ENCODE results near the gene MCU. TPM values are rescaled to one million over a fixed set of nuclear protein-coding genes. Genes with fewer than 3 reads are reported as not detected.
A peak's percentile ranks its signal among the peaks of the same experiment; 100 is the strongest.

The MCU gene
- total RNA-seq (2021; ENCODE audit: unreplicated experiment): 26.8 TPM
- polyA plus RNA-seq (2012): 19.9 and 21.1 TPM in 2 replicates
- Bru-seq, nascent RNA: percentile 76 among the genes with signal in this experiment
- percentile 63 among the genes with signal in this experiment for BruChase-seq, experiment 1, labeled RNA remaining after a 6-hour chase
- BruChase-seq, experiment 2, labeled RNA remaining after a 2-hour chase: percentile 63 among the genes with signal in this experiment
- long read RNA-seq, transcript MCU-202 (8 exons, 2,949 nt): major isoform, 35 of 75 reads
- long read RNA-seq, partial matches to known transcripts: 8 of 75 reads
- long read RNA-seq, other reads (novel, unspliced or antisense): 32 of 75 reads

GRCh38 chr10:72691863-72692743, at the start of gene MCU:
Gene MCU, plus strand, starts transcription at chr10:72692143. Its CDS starts 9 bp downstream, at chr10:72692152.
- ChIA-PET RAD21 (ENCODE audit: low non-redundant PET in 1 of 2, low total read pairs in 2 of 2, uncharacterized antibody in 2 of 2, unreplicated experiment in 2 of 2) (interaction anchor here in 1 of 2 experiments (0.6 kb wide), 1 partner anchor 48 kb away, joined by 4 read pairs; no protein-coding TSS in a partner anchor), CTCF (interaction anchor here (0.6 to 3.0 kb wide), 2 partner anchors 142 to 469 kb away, joined by 4 to 15 read pairs; no protein-coding TSS in a partner anchor), POLR2A (interaction anchor here (0.7 to 1.4 kb wide), 9 partner anchors 9 to 66 kb away, joined by 3 to 7 read pairs (median 3); partner anchors contain the start of gene MICU1)
- Histone ChIP-seq H3K9me3 (ENCODE audit: control insufficient read depth in 1 of 2, insufficient read depth in 1 of 2, low read depth in 1 of 2, low read length in 2 of 2) (no peaks in the 10 kb centered on the region), H3K9me2 (ENCODE audit: insufficient read depth) (no peaks in the 10 kb centered on the region), H3K27ac (ENCODE audit: low read depth, low read length) (peak within 1 kb of the TSS; percentile 66; the same call in 1 of the 2 replicates), H3K79me2 (ENCODE audit: insufficient read depth, low read length) (peaks cover 45% of the 10 kb centered on the region), H4K20me1 (ENCODE audit: insufficient read depth) (peaks cover 10% of the 10 kb centered on the region; the same call in 1 of the 2 replicates), H3K27me3 (ENCODE audit: insufficient read depth, low read length) (no peaks in the 10 kb centered on the region), H3K4me1 (ENCODE audit: control insufficient read depth in 1 of 2, insufficient read depth in 2 of 2, low read length in 2 of 2) (peaks cover 3 to 24% of the 10 kb centered on the region in 2 experiments; a peak in 3 of 4 replicates), H2AFZ (ENCODE audit: low read depth, low read length, poor library complexity, severe bottlenecking) (peak within 1 kb of the TSS; percentile 53), H3K36me3 (ENCODE audit: control insufficient read depth in 1 of 2, insufficient read depth in 2 of 2, low read length in 2 of 2) (no peaks in the 10 kb centered on the region), H3K9ac (ENCODE audit: low read length) (peak within 1 kb of the TSS; percentile 79), H3K4me2 (ENCODE audit: low read length) (peak within 1 kb of the TSS; percentile 99), H3K4me3 (replicated peaks in 1 of 2; ENCODE audit: low read depth in 1 of 2, low read length in 2 of 2) (peak within 1 kb of the TSS; percentile 82 to 87)
- intact Hi-C loops (cut with micrococcal nuclease): loop anchor here (5.0 to 10.0 kb wide), 2 partner anchors 315 to 373 kb away; no protein-coding TSS in a partner anchor
- DNase-seq (ENCODE audit: low read depth, low spot score) (peak; percentile 91), ATAC-seq (peak; percentile 98)
- no TSS peak for BruUV-seq (replicated peaks)
- peak; percentile 68 for TF ChIP-seq POLR2A (IDR thresholded peaks at IDR 0.05; ENCODE audit: borderline replicate concordance, extremely low read depth, insufficient read depth, insufficient read length)
- TF ChIP-seq RAD21 (IDR thresholded peaks at IDR 0.05; ENCODE audit: low read depth): no peak
- TF ChIP-seq REST (IDR thresholded peaks at IDR 0.05; ENCODE audit: low read depth): no peak
- peak; percentile 82 for TF ChIP-seq YY1 (IDR thresholded peaks at IDR 0.05; ENCODE audit: extremely low read depth, insufficient replicate concordance, low read depth, low read length)
- TF ChIP-seq CEBPB (IDR thresholded peaks at IDR 0.05; ENCODE audit: low read depth): no peak
- no peak for TF ChIP-seq EZH2 (IDR thresholded peaks at IDR 0.05)
- TF ChIP-seq ZNF274 (IDR thresholded peaks at IDR 0.05; ENCODE audit: low read depth, low read length): no peak
- TF ChIP-seq ATF3 (IDR thresholded peaks at IDR 0.05): no peak
- no peak for TF ChIP-seq SIN3A (IDR thresholded peaks at IDR 0.05; ENCODE audit: low read depth)
- TF ChIP-seq JUND (IDR thresholded peaks at IDR 0.05): no peak
- no peak for TF ChIP-seq ELF1 (IDR thresholded peaks at IDR 0.05; ENCODE audit: borderline replicate concordance, low read depth)
- TF ChIP-seq FOSL1 (IDR thresholded peaks at IDR 0.05; ENCODE audit: low read depth): no peak
- no peak for TF ChIP-seq CBX3 (IDR thresholded peaks at IDR 0.05; ENCODE audit: low read depth)
- no peak for TF ChIP-seq ZBTB33 (IDR thresholded peaks at IDR 0.05; ENCODE audit: extremely low read depth, insufficient replicate concordance, low read length)
- TF ChIP-seq EGR1 (IDR thresholded peaks at IDR 0.05; ENCODE audit: low read depth): no peak
- peak; percentile 91 for TF ChIP-seq POLR2AphosphoS5 (IDR thresholded peaks at IDR 0.05; ENCODE audit: low read depth, low read length)

Measured in HCT116 (cell line).